MM.1S (cell line): ENCODE results near the gene BCCIP.

ENCODE experiments used
- DNase-seq: peaks from one replicate; pipeline ENCODE4 v3.0.0-alpha.2; 2015
- H2AFZ ChIP-seq: fragments of 300-600 bp; sonication (generic); 2 replicates; pipeline ENCODE4 v1.6.0; 2016; ENCODE audit warnings: antibody characterized with exemption, low read length
- H3F3A ChIP-seq: fragments of 300-600 bp; sonication (generic); 2 replicates; pipeline ENCODE4 v1.6.1; 2016; ENCODE audit warnings: mild to moderate bottlenecking, antibody characterized with exemption, low read length, moderate library complexity, mixed read lengths; ENCODE audit not compliant: insufficient read depth
- H3K27ac ChIP-seq: fragments of 300-600 bp; sonication (generic); 2 replicates; pipeline ENCODE4 v1.5.1; 2016; ENCODE audit warnings: mild to moderate bottlenecking, low read length
- H3K27me3 ChIP-seq: fragments of 300-600 bp; sonication (generic); replicated peaks from 2 replicates; pipeline ENCODE4 v1.6.0; 2016; ENCODE audit warnings: low read length; ENCODE audit not compliant: insufficient read depth
- H3K36me3 ChIP-seq: fragments of 300-600 bp; sonication (generic); replicated peaks from 2 replicates; pipeline ENCODE4 v1.6.1; 2016; ENCODE audit warnings: mild to moderate bottlenecking, low read length, mixed read lengths; ENCODE audit not compliant: insufficient read depth
- H3K4me1 ChIP-seq: fragments of 300-600 bp; sonication (generic); 2 replicates; pipeline ENCODE4 v1.6.1; 2016; ENCODE audit warnings: low read length, mixed read lengths
- H3K4me2 ChIP-seq: fragments of 300-600 bp; sonication (generic); 2 replicates; pipeline ENCODE4 v1.6.0; 2016; ENCODE audit warnings: low read depth, low read length
- H3K4me3 ChIP-seq: fragments of 300-600 bp; sonication (generic); 2 replicates; pipeline ENCODE4 v1.5.1; 2016; ENCODE audit warnings: low read length, mixed read lengths
- H3K79me2 ChIP-seq: fragments of 300-600 bp; sonication (generic); 2 replicates; pipeline ENCODE4 v1.6.1; 2016; ENCODE audit warnings: mixed run types, low read length, mixed read lengths
- H3K9ac ChIP-seq: fragments of 300-600 bp; sonication (generic); 2 replicates; pipeline ENCODE4 v1.6.1; 2016; ENCODE audit warnings: low read length, mixed read lengths
- H3K9me2 ChIP-seq: fragments of 300-600 bp; sonication (generic); replicated peaks from 2 replicates; pipeline ENCODE4 v1.6.1; 2016; ENCODE audit warnings: mild to moderate bottlenecking, low read length, mixed read lengths; ENCODE audit not compliant: insufficient read depth
- H3K9me3 ChIP-seq: fragments of 300-600 bp; sonication (generic); replicated peaks from 2 replicates; pipeline ENCODE4 v1.6.1; 2016; ENCODE audit warnings: mild to moderate bottlenecking, low read length, mixed read lengths; ENCODE audit not compliant: insufficient read depth
- H4K20me1 ChIP-seq: fragments of 300-600 bp; sonication (generic); 2 replicates; pipeline ENCODE4 v1.6.1; 2016; ENCODE audit warnings: mild to moderate bottlenecking, low read length, moderate library complexity, mixed read lengths; ENCODE audit not compliant: insufficient read depth
- CTCF ChIP-seq: fragments of 300-600 bp; sonication (generic); IDR thresholded peaks from 2 replicates; pipeline ENCODE4 v1.5.1; 2016; ENCODE audit warnings: antibody characterized with exemption, low read length, mixed read lengths
- EZH2 ChIP-seq: fragments of 300-600 bp; sonication (generic); optimal IDR thresholded peaks from 2 replicates; pipeline ENCODE3; 2017; ENCODE audit warnings: low read depth, mild to moderate bottlenecking, antibody characterized with exemption, low read length, mixed read lengths
- EZH2phosphoT487 ChIP-seq: fragments of 300-600 bp; sonication (generic); IDR thresholded peaks from 2 replicates; pipeline ENCODE4 v1.6.1; 2018; ENCODE audit warnings: antibody characterized with exemption, low read length

The BCCIP gene

DNA sequence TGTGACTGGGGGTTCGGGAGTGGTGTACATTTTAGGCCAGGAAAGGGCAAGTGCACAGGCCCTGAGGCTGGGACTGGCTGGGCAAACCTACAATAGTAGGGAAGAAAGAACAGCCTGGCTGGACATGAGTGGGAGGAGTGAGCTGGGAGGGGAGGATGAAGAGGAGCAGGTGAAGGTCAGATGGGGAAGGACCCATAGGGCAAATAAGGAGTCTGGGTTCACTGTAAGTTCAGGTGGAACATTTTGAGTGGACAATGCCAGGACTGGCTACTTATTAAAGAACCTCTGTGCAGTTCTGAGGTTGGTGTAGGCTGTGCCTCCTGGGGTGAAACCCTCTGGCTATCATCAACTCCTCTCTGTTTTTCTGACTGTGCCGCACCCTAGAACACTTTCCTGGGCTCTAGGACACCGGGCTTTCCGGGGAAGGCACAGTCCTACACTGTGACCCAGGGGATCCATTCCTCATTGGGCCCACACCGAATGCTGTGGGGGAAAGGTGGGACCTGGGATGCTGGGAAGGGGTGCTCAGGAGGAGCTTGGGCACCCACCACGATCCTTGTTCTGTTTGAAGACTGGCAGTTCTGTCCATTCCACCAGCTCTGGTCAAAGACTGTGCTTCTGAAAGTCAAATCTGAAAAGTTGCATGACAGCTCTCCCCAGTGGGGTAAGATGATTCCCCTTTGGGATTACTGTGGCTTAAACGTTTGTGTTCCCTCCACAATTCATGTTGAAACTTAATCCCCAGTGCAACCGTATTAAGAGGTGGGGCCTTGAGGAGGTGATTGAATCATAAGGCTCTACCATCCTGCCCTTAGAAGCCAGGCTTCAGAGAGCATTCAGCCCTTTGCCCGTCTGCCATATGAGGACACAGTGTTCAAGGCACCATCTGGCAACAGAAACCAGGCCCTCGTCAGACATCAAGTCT lies 43.7 kb upstream of the BCCIP start:
- H3K9me2 ChIP-seq, result no peaks in the 10 kb centered on the region
- DNase-seq, result no peak
- no peak overlapping the region for H3K9ac ChIP-seq
- peaks cover 5% of the 10 kb centered on the region; the same call in 1 of the 2 replicates for H3K4me1 ChIP-seq
- H3K79me2 ChIP-seq, result no peaks in the 10 kb centered on the region
- no peak overlapping the region for H3K4me3 ChIP-seq
- H3F3A ChIP-seq, result no peaks in the 10 kb centered on the region
- no peaks in the 10 kb centered on the region for H3K27me3 ChIP-seq
- H3K9me3 ChIP-seq, result no peaks in the 10 kb centered on the region
- no peak overlapping the region for H3K27ac ChIP-seq
- H4K20me1 ChIP-seq, result no peaks in the 10 kb centered on the region
- TF ChIP-seq CTCF, result no peak
- no peak for TF ChIP-seq EZH2phosphoT487
- TF ChIP-seq EZH2, result no peak
- no peaks in the 10 kb centered on the region for H3K36me3 ChIP-seq
- H2AFZ ChIP-seq, result no peak overlapping the region
- no peak overlapping the region for H3K4me2 ChIP-seq

- H3K27me3 ChIP-seq, result no peaks in the 10 kb centered on the region
- no peak overlapping the region for H3K4me2 ChIP-seq
- peaks cover 5% of the 10 kb centered on the region; the same call in 1 of the 2 replicates for H3K4me1 ChIP-seq
- H3K79me2 ChIP-seq, result no peaks in the 10 kb centered on the region
- no peaks in the 10 kb centered on the region for H3K36me3 ChIP-seq
- no peaks in the 10 kb centered on the region for H3K9me2 ChIP-seq
- TF ChIP-seq EZH2, result no peak
- no peak for TF ChIP-seq CTCF
- DNase-seq, result no peak
- H3K9ac ChIP-seq, result no peak overlapping the region
- no peak overlapping the region for H3K4me3 ChIP-seq
- H4K20me1 ChIP-seq, result no peaks in the 10 kb centered on the region
- H3K9me3 ChIP-seq, result no peaks in the 10 kb centered on the region
- no peaks in the 10 kb centered on the region for H3F3A ChIP-seq
- H2AFZ ChIP-seq, result no peak overlapping the region
- no peak overlapping the region for H3K27ac ChIP-seq
These were observed 42.0 kb upstream of the BCCIP start for GRCh38 chr10:125781374-125781773.

- Histone ChIP-seq H4K20me1 (no peaks in the 10 kb centered on the region), H3F3A (no peaks in the 10 kb centered on the region), H3K27me3 (no peaks in the 10 kb centered on the region), H3K4me2 (no peak overlapping the region), H3K36me3 (no peaks in the 10 kb centered on the region), H3K4me1 (peaks cover 5% of the 10 kb centered on the region; the same call in 1 of the 2 replicates), H3K9ac (no peak overlapping the region), H3K9me3 (no peaks in the 10 kb centered on the region), H3K4me3 (no peak overlapping the region), H3K79me2 (no peaks in the 10 kb centered on the region), H3K27ac (no peak overlapping the region), H3K9me2 (no peaks in the 10 kb centered on the region), H2AFZ (no peak overlapping the region)
- no peak for DNase-seq
- TF ChIP-seq CTCF (no peak), EZH2 (no peak), EZH2phosphoT487 (no peak)
These were observed 41.3 kb upstream of the BCCIP start for GRCh38 chr10:125782054-125782453.
